ENCODE results near the gene ALDH1L1.
A peak's percentile ranks its signal among the peaks of the same experiment; 100 is the strongest.
"Not testable (repeated sequence)": the region's sequence is repeated elsewhere in the genome, so short reads cannot be mapped to it uniquely, and the experiment has no call there.

ALDH1L1 gene

DNA sequence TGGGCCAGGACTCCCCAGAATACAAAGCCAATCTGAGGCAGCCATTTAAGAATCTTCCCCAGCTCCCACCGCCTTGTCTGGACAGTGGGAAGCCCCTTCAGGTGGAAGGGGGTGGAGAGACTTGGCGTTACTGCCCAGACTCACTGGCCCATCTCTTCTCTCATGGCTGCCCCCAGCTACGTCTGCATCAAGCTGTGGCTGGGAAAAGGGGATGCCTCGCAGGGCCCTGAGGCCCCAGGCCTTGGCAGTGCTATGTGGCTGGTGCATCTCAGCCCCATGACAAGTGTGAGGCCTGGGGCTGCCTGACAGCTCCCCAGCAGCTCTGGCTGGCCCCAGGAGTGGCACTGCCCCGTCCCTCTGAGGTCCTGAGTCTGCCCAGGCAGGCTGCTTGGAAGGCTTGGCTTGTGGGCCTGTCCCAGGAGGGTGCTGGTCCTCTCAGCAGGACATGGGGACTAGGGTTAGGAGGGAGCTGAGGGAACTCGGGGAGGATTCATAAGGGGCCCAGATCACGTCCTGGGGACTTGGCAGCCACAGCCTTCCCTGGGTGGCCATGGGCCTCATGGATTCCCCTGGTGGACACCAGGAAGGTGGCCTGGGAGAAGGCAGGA, 76.3 kb downstream of the ALDH1L1 start:
- no peak for DNase-seq

DNA sequence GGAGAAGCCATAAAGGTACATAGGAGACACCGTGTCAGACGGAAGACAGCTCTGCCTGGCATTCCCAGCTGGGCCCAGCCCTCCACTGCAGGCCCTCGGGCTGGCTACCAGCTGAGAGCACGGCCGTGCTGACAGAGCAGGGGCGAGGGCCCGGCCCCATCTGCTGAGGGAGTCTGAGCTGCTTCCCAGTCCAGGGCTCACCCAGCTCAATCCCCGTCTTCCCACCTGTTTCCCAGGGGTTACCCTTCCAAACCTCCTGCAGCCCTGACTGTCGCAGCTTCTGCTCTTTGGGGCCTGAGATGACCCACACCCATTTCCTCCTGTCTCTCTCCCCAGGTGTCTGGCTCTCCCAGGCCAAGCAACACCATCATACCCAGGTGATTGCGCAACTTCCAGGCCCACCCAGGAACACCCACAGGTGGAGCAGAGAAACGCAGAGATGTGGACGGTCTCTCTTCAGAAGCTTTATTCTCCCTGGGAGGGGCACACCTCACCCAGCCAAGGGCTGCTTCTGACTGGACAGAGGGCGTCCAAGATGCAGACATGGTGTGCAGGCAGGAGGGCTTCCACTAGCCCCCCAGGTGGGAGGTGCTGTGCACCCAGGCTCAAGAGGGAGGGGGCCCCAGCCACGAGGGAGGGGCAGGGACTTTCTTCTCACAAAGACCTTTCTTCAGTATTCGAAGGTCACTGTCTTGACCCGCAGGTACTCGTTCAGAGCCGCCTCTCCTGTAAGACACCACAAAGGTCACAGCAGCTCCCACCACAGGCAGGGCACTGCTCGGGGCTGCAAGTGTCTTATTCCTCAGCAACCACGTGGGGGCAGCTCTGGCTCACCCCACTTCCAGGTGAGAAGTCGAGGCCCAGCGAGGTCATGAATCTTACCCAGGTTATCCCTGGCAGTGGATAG, 77.0 kb downstream of the ALDH1L1 start:
- no peak for DNase-seq

DNA sequence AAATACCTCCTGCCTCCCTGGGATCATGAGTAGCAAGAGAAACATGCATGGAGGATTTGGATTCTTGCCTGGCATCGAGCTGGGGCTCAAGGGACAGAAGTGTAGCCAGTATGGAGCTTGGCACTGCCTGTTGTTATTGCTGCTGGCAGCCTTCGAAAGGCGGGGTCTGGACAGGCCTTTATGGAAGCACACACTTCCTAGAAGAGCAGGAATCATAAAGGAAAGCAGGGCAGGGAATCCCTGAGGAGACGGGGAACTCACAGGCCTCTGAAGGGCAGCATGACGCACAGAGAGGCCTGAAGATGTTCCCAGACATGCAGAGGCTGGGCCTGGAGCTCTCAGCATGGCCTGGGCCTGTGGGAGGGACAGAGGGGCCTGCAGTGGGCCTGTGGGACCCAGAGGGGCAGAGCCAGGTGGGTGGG, 77.8 kb downstream of the ALDH1L1 start:
- no peak for DNase-seq

DNA sequence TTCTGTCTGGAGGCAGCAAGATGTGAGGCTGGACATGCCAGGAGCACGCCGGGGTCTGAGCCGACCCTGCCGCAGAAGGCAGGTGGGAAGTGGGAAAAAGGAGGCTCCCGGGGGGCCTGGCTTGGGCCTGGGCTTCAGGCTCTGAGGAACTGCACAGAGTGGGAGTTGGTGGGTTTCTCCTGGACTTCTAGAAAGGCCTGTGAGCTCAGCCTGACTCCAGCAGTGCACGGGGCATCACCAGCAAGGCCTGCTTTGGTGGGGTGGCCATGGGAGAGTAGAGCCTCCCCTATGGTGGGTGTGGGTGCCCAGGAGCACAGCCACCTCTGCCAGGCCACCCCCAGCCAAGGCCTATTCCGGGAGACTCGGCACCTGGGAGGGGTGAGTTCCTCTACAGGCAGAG, 78.4 kb downstream of the ALDH1L1 start:
- no peak for DNase-seq

DNA sequence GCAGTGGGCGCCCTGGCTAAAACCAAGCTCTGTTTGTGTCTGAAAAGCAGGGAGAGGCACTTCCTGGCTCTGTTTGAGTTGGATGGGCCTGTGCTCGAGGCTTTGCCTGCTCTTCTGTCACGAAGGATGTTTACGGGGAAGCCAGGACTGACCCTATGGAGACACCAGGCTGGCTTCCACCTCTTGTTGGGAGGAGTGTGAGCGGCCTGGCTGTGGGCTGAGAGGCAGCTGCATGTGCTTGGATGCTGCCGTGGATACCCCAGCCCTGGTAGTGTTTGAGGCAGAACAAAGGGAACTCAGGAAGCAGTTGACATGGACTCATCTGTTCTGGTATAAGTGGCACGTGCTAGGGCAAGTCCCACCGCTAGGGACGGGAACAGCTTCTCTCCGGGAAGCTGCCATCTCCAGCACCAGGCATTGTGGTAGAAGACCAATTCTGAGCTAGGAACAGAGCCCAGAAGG, 78.8 kb downstream of the ALDH1L1 start:
- no peak for DNase-seq

DNA sequence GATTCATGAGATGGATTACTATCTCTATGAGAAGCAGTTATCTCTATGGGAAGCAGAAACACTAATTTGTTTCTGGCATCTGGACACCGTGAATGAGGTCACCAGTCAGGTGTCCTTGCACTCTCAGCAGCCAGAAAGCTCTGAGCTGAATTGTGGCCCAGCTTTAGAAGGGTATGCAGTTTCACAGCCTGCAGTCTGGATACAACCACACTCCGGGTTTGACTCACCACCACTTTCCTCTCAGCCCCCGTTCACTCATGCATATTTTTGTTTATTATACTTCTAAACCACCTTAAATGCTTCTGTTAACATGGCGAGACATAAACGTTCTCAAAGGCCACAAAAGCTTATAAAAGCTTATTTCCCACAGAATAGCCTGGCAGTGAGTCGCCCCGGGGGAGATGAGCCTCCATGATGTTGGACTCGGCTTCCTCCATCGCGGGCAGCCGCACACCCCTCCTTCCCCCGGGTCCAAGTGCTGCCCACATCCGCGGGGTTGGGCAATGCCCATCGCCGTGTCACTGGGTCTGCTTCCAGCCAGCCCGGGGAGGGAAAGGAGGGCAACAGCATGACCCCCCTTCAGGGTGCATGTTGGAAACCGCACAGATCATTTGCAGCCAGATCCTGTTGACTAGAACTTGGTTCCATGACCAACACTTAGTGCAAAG, 79.6 kb downstream of the ALDH1L1 start:
- DNase-seq = no peak

DNA sequence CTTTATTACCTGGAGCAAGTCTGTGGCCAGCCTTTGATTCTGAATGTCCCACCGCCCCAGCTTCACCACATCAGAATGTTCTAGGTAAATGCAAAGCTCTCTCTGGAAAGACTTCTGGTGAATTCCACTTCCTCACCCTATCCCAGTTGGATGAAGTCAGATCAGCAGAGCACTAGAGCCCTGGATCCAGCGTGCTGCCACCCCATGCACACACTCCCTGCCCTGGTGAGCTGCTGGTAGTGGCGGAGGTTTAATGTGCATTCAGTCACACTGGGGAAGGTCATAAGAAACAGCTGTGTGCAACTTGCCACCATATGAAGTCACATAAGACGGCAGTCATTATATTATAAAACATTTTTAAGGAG, 80.1 kb downstream of the ALDH1L1 start:
- DNase-seq = no peak

DNA sequence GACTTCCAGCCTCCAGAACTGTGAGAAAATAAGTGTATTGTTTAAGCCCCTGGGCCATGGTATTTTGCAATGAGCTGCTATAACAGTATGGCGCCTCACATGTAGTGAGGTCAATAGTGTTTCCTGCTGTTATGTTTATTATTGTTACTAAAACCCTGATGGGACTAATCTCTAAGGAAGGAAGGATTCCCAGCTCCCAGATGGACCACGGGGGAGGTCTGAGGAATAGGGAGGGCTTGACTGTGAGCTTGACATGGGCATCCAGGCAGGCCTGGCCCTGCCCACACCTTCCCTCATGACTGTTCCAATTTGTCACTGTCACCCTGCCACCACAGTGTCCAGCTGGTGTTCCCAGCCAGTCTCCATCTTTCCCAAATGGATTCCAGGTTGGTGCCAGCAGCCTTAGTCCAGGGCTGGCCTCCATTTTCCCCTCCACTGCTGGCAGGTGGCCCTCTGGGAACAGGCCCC, 82.0 kb downstream of the ALDH1L1 start:
- no peak for DNase-seq

DNA sequence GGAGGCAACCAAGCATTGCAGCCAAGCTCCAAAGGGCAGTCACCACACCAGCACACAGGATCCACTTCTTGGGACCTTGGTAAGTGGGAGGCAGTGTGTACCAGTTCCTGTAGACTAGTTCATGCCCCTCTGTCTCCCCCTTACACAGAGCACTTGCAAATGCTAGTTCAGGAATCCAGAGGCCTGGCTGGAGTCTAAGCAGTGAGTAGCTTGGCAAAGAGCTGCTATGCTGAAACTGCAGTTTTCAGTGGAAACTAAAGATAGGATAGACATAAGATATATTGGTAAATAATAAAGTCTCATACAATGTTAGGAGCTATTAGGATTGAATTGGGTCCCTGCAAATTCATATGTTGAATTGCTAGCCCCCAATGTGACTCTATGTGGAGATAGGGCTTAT, 82.6 kb downstream of the ALDH1L1 start:
- no peak for DNase-seq

DNA sequence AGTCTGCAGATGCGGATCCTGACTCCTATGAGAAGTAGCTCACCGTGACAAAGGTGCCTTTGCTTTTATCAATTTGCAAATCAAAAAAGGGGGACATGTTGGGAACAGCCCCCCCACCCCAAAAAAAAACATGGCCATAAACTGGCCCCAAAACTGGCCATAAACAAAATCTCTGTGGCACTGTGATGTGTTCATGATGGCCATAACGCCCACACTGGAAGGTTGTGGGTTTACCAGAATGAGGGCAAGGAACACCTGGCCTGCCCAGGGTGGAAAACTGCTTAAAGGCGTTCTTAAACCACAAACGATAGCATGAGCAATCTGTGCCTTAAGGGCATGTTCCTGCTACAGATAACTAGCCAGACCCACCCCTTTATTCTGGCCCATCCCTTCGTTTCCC, 84.1 kb downstream of the ALDH1L1 start:
- not testable (repeated sequence) for DNase-seq

DNA sequence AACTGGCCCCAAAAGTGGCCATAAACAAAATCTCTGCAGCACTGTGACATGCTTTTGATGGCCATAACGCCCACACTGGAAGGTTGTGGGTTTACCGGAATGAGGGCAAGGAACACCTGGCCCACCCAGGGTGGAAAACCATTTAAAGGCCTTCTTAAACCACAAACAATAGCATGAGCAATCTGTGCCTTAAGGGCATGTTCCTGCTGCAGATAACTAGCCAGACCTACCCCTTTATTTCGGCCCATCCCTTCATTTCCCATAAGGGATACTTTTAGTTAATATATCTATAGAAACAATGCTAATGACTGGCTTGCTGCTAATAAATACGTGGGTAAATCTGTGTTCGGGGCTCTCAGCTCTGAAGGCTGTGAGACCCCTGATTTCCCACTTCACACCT, 88.3 kb downstream of the ALDH1L1 start:
- not testable (repeated sequence) for DNase-seq

DNA sequence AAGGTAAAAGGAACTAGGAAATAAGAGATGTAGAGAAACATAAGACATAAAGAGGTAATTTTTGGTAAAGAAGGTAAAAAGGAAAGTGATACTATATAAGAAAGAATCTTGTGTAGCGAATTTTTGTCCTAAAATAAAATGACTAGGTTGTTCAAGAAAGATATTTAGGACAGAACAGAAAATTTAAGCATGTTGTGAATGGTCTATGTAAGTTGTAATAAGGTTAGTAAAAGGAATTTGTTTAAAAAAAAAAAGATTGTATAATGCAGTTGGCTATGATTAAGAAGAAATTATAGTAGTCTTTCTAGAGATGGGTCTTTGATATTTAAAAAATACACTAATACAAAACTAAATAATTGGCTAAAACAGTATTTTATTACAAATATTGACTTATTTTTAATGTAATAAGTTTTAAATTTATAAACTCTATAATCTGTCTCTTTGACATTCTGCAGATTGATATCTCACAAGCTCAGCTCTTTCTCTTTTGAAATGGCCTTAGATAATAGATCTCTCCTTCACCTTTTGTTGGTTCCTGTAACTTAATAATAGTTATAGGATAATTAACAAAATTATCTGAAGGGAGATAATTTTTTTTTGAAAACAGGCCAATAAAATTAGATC, 92.7 kb downstream of the ALDH1L1 start:
- DNase-seq = no peak

DNA sequence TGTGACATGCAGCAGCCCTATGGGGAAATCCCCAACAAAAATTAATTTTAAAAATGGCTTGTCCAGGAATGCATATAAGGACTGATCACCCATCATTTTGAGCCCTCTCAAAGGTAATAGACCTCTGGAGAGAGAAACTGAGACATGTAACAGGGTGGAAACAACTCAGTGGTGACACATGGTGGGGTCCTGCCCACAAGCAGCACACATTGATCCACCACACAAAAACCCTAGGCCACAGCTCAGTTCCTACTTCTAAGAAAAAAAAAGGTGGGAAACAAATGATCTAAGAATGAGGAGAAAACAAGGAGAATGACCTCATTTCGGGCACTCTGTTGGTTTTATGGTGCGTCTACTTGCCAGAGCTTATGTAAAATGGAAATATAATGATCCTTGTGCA, 94.5 kb downstream of the ALDH1L1 start:
- DNase-seq = no peak

DNA sequence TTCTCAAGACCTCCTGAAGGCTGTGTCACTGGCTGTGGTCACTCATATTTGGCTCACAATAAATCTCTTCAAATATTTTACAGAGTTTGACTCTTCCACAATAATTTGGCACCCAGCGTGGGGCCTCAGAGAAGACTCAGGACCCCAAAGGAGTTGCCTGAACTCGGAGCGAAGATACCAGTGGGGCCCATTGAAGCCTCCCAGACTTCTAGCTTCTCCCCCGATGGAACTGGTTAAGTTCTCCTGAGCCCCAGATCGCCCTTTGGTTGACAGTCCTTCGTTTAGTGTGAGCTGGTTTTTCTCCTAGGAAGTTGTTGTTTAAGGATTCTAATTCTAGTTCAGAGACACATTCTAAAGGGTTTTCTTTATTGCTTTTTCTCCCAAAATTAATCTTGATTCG, 95.1 kb downstream of the ALDH1L1 start:
- no peak for DNase-seq

DNA sequence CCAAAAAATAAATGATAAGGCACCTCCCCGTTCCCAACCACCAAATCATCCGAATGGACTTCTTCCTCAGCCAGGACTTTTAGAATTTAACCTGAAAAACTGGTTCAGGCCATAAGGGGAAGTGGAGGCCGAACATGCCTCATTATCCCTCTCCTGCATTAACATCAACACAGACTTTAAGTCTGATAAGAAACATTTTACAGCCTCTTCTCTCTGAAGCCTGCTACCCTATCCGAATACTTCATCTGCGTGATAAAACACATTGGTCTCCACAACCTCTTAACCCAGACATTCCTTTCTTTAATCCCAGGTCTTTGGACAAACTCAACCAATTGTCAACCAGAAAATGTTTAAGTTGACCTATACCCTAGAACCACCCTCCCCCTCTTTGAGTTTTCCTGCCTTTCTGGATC, 95.6 kb downstream of the ALDH1L1 start:
- DNase-seq = no peak

DNA sequence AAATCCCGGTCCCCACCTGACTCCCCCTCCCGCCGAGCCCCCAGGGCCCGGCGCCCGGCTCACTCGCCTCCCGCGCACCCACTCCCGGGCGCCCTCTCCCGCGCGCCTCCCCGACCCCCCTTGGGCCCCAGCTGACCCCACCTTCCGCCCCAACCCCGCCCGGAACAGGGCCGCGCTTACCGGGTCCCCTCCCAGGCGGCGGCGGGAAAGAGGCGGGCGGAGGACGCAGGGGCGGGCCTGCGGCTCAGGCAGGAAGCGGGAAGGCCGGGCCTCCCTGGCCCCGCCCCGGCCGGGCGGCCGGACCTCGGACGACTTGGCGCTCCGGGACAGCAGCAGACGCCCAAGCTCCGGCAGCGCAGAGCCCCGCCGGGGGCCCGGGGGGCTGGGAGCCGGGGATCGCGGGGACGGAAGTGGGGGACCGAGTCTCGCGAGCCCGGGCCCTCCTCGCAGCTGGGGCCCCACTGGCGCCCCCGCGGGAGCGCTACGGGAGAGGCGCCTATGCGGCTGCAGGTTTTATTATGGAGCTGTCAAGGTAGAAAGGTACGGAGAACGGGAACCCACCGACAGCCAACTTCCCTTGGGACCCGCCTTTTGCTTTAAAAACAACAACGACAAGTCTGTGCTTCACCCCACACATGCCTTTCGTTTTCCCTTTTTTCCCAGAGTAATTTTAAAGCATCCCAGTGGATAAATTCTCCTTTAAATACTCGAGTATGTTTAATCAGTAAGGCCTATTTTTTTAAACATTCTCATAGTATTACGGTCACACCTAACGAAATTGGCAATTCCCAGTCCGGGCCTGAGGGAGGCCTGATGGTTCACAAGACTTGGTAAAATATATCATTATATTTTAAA, 96.2 kb downstream of the ALDH1L1 start, which contains the start of gene SLC41A3:
TSS of gene SLC41A3 (minus strand) at position 212 of the 855 bp plus-strand sequence. CDS start 15,905 bp downstream, outside the sequence.
- DNase-seq = peak; percentile 79 to 85

DNA sequence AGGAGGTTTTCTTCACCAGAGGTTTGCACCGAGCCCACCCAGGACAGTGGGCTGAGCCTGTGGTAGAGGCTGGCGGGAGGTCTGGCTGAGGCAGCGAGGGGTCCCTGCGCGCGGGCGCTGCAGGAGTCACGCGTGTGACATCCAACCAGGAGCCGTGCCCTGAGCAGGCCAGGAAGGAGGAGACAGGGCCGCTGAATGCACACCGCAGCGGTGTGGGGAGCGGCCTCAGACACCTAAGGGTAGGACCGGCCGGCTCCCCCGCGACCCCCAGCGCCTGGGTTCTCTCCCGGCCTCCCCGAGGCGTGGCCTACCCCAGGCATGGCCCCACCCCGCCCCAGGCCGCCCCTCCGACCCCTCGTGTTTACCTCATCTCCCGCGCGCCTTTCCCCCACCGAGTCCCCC, 96.9 kb downstream of the ALDH1L1 start:
- DNase-seq = peak; percentile 26 to 28

DNA sequence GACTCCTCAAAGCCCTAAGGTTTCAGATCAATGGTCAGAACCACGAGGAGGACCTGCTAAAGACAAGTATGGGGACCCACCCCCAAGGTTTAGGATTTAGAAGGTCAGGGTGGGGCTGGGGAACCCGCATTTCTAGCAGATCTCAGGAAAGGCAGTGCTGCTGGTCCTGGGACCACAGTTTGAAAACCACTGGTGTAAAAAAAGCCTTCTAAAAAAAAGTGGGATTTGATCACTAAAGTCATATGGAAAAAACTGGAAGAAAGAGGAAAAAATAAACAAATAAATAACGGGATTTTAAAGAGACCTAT, 97.3 kb downstream of the ALDH1L1 start:
- no peak for DNase-seq

DNA sequence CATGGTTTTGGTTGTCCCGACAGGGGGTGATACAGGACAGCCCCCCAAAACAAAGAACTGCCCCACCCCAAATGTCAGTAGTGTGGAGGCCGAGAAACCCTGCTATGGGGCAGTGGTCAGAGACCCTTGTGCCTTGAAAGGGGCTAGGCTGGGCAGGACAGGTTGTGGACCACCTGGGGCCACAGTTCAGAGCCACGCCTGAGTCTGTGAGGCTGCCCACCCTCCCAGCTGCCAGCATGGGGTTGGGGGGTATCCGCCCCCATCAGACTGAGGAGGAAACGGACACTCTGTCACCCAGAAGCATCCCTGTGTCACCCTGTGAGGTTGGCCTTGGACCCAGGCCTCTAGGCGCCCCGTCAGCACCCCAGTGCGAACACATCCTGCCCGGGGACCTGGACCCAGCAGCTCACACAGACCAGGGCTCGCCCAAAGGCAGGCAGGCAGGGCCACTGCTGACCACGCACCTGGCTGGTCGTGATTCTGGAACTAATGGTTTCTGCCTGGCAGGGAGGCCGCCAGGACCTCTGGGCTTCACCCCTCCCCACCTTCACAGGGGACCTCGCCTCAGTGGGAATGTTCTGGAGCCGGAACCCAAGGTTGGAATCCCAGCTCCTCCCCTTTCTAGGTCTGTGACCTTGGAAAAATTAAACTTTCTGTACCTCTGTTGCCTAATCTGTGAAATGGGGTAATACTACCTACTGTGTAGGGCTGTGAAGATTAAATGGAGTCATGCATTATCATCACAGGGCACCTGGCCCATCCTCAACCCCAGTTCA, 97.8 kb downstream of the ALDH1L1 start:
- no peak for DNase-seq

DNA sequence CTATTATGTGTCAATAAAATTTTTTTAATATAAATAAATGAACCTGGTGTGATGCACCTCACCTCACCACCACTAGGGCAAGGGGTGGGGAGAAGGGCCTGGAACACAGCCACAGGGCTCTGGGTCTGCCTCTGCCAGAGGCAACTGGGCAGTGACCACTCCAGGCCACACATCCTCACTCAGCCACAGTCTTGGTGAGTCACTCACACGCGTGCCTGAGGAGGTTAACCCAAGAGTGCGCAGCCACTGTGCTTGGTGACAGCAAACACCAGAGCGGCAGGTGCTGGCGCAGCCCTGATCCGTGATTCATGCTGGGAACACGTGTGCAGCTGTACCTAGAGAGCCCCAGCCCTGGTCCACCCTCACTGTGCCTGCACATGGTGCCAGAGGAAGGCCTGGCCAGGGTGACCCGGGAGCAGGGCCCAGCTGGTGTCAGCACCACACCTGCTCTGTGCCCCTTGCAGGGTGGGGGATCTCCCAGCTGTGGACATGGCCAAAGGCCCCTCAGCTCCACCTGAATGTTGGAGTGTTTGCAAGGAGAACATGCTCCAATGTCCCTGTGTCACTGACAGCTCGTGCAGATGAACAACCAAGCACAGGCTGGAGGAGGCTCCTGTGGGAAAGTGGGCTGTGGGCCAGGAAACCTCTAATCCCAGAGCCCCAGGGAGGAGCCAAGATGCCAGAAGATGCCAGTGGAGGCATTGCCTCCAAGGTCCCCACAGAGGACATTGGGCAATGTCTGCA, 98.6 kb downstream of the ALDH1L1 start:
- DNase-seq = no peak

DNA sequence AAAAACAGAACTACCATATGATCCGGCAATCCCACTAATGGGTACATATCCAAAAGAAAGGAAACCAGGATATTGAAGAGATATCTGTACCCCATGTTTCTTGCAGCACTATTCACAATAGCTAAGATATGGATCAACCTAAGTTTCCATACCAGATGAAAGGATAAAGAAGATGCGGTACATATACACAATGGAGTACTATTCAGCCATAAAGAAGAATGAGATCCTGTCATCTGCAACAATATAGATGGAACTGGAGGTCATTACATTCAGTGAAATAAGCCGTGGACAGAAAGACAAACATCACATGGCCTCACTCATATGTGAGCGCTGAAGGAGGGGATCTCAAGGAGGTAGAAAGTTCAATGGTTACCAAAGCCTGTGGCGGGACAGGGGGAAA, 99.4 kb downstream of the ALDH1L1 start:
- DNase-seq = no peak

Measured in AML-193 (cell line).